Peyer's patch (tissue), 4 donors: ENCODE data around the gene BLVRB.

Source experiments
- CTCF ChIP-seq, 6 experiments: fragments of 450-650 bp in 4 of 6; fragments of 200-600 bp in 2 of 6; sonication (generic) in 1 of 6; IDR thresholded peaks; one replicate each; pipeline ENCODE4 v1.5.1; 2017 to 2019; ENCODE audit warnings: antibody characterized with exemption in 6 of 6, mild to moderate bottlenecking in 3 of 6, moderate library complexity in 1 of 6
- POLR2A ChIP-seq, 2 donors: fragments of 450-650 bp; IDR thresholded peaks; one replicate each; pipeline ENCODE4 v1.5.1; 2017; ENCODE audit warnings: antibody characterized with exemption in 2 of 2, mild to moderate bottlenecking in 2 of 2, moderate library complexity in 2 of 2

- TF ChIP-seq POLR2A (IDR thresholded peaks at IDR 0.05), result no peak
- TF ChIP-seq CTCF (IDR thresholded peaks at IDR 0.05), result no peak
These were observed 7.0 kb downstream of the BLVRB start for GRCh38 chr19:40458597-40458974.
